GM20431 (cell line): Measurements from ENCODE around the gene FXYD1.
"Not testable (repeated sequence)": the region's sequence is repeated elsewhere in the genome, so short reads cannot be mapped to it uniquely, and the experiment has no call there.

Experiments
- in situ Hi-C: fragments of 300-500 bp; cut with MseI, MboI; formaldehyde crosslinking; loops from one replicate; pipeline ENCODE4 v1.15.0; 2020; ENCODE audit warnings: low sequenced_read_pairs; ENCODE audit not compliant: unreplicated experiment

Gene FXYD1

GRCh38 chr19:35123573-35123972 lies 15.1 kb upstream of the FXYD1 start:
- in situ Hi-C loops, result no loop called here

DNA sequence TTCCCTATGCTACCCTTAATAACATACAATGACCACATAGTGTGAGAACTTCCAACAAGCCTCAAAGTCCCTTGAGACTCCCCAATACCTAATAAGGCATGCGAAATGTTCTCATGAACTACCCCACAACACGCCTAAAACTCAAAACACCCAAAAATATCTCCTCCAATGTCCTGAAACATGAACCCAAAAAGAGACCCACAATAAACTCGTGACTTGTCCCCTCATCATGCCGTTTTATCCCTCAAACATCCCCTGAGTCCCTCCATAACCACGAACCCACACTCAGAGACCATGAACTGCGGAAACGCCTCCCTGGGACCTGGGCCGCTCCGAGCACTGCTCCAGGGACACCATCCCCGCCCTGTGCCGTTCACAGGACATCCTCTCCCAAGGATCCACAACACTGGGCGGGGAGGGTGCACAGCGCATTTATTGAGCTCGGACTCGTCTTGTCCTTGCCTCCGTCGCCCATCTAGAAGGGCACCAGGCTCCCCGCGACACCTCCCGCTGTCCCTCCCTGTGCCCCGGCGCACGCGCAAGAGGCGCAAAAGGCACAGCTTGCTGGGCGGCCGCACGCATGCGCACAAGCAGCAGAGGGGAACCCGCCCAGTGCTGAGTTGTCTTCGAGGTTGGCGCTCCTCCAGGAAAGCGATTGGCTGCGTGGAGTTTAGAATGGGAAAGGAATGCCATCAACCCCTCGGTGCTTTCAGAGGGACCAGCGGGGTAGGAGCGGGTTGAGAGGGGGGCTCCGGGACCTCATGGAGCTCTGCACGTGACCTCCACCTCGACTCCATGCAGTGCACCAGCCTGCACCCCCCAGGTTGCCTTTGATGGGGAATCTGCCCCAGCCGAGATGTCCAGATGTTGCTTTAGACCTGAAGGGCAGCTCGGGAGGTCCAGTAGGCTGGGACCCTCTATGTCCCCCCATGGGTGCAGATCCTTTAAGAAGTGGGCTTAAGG lies 14.2 kb upstream of the FXYD1 start:
- in situ Hi-C loops, result no loop called here

GRCh38 chr19:35125270-35125717 lies 13.3 kb upstream of the FXYD1 start:
- in situ Hi-C loops, result no loop called here

- in situ Hi-C loops, result no loop called here
Observed at GRCh38 chr19:35125749-35126623, 12.6 kb upstream of the FXYD1 start.

GRCh38 chr19:35126624-35126959 lies 12.0 kb upstream of the FXYD1 start:
- in situ Hi-C loops, result no loop called here

DNA sequence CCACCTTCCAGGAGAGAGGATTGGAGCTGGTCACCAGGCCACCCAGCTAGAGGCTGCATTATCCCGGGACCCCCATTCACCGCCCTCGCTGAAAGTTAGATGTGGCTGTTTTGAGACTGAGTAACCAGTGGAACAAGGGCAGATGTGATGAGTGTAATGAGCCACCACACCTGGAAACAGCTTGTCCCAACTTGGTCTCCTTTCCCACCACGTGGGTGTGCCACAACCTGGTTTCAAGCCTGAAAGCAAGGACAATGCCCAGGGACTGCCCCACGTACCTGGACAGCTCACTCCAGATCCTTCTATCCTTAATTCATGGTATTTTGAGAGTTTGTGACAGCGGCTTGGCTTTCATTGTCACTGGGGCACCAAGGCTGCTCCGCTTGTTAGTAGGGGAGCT lies 10.8 kb upstream of the FXYD1 start:
- in situ Hi-C loops, result no loop called here

DNA sequence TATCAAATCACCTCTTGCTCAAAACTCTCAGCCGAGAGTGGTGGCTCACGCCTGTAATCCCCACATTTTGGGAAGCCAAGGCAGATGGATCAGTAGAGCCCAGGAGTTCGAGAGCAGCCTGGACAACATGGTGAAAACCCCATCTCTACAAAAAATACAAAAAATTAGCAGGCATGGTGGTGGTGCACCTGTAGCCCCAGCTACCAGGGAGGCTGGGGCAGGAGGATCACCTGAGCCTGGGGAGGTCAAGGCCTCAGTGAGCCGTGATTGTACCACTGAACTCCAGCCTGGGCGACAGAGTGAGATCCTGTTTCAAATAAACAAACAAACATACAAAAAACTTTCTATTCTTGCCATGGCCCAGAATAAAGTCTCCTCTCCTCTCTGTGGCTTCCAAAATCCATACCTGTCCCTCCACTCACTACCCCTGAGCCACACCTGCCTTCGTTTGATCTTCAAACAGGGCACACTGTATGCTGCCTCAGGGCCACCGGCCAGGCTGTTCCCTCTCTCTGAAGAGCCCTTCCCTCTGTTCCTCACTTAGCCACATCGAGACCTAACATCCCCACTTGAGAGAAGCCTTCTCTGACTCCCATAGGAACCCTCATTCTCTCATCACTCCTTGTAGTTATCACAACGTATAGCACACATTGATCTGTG lies 10.1 kb upstream of the FXYD1 start:
- in situ Hi-C loops, result no loop called here

- in situ Hi-C loops, result not testable (repeated sequence)
Observed at GRCh38 chr19:35129724-35130274, 8.8 kb upstream of the FXYD1 start.

DNA sequence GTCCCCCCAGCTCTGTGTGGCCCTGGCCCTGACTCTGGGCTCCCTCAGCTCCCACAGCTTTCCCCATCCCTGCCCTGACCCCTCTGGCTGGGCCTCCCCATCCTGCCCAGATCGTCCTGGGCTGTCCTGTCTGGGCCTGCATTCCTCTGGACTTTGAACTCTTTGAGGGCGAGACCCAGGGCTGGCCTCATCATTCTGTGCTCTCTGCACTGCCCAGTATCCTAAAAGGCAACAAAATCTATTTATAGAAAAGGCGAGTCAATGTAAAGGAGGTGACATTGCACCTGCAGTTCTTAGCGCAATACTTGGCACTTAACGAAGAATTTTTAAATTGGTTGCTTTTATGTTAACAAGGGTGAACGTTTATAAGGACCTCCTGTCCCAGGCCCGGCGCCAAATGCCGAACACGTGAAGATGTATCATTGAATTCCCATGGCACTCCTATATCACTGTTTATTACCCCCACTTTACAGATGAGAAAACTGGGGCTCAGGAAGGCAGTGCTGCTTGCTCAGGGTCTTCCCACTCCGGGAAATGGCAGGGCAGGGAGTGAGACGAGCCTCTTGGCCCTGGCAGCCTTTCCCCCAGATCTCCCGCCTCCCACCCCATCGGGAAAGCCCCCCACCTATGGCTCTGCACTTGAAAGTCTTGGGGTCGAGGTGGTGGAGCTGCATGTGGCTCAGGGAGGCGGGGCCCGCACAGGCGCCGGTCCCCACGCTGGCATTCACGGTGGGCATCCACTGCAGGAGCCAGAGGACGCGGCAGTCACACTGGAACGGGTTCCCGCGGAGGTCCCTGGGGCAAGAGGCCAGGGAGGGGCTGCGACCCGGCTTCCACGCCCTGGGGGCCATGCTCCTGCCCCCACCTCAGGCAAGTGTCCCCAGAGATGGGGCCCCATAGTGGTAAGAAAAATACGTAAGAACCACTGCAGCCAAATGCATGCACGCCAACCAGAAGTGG lies 7.6 kb upstream of the FXYD1 start:
- in situ Hi-C loops, result no loop called here

DNA sequence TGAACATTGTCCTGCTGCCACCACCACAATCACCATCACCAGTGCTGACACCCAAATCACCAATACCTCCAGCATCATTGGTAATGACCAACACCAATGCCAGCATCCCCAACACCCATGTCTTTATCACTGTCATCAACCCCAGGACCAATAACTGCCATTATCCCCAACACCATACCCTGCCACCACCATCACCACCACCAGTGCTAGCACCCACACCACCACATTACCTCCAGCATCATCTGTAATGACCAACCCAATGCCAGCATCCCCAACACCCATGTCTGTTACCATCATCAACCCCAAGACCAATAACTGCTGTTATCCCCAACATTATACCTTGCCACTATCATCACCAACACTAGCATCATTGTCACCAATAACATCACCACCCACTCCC lies 6.4 kb upstream of the FXYD1 start:
- in situ Hi-C loops, result no loop called here

- in situ Hi-C loops, result no loop called here
Observed at GRCh38 chr19:35133826-35134225, 4.8 kb upstream of the FXYD1 start.

GRCh38 chr19:35134601-35135242 lies 3.9 kb upstream of the FXYD1 start, which contains the start of gene LGI4:
LGI4 (minus strand) TSS chr19:35135059; CDS start chr19:35134680, 379 bp downstream.
- in situ Hi-C loops, result no loop called here

DNA sequence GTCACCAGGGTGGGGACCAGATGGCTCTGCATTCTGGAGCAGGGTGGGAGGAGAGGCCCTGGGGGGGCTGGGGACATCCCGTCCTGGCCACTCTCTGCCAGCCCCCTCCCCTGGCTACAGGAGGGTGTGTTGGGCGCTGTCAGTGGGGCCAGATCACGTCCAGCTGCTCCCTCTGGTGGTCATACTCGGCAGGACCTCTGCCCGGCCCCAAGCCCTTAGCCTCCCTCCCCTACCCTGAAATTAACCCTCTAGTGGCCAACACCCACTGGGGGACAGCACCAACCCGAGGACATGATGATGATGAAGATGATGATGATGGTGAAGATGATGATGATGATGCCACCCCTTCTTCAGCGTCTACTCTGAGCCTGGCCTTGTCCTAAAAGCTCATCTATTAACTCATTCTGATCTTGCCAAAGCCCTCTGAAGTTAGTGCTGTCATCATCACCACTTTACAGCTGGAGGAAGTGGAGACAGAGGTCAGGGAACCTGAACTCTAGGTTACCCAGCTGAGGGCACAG lies 3.2 kb upstream of the FXYD1 start:
- in situ Hi-C loops, result no loop called here

GRCh38 chr19:35136231-35136630 lies 2.4 kb upstream of the FXYD1 start:
- in situ Hi-C loops, result no loop called here

DNA sequence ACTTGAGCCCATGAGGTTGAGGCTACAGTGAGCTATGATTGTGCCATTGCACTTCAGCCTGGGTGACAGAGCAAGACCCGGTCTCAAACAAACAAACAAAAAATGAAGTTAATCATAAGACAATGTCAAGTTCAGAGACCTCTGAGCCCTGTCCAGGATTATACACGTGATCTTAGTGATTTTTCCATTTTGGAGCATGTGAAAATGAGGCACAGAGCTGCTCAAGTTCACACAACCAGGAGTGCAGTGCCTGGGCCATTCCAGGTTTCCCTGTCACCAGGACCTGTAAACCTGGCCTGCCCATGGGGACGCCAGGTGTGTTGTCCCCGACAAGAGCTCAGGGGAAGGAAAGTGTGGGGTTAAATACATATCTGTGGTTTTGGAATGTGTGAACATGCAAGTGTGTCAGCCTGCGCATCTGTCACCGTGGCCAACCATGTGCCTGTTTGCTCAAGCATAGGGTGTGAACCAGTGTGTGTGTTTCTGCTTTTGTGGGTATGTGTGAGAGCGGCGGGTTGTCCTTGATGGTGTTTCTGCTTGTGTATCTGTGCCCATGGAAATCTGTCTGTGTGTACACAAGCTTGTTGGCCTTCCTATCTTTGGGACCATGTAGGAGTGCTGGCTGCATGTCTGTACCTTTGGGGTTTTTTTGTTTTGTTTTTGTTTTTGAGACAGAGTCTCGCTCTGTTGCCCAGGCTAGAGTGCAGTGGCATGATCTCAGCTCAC lies 1.5 kb upstream of the FXYD1 start:
- in situ Hi-C loops, result no loop called here

DNA sequence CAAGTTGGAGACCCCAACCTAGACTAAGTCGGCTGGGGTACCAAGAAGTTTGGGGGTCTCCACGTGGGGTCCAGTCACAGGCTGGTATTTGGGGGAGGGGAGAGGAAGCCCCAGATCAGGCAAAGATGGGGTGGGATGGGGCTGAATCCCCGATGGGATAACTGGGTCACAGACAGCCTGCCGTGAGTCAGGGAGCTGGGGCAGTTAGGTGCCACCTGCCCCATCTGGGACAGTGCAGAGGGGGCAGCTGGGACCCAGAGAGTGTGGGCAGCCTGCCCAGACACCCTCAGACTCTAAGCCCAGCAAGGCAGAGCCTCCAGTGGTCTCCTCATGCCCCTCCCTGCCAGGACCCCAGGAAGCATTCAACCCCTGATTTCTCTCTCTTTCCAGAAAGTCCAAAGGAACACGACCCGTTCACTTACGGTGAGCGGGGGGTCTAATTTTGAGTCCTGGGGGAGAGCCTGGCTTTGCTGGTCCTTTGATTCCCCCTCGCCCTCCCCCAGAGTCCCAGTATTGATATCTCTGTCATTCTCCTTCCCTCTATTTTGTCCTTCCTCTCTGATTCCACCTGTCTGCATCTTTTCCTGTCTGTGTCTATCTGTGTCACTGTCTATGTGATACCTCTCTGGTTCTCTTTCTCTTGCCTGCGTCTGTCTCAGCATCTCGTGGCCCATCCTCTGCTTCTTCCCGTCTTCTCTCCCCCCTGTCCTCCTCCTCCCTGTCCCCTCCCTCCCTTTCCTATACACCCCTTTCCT lies 1.8 kb downstream of the FXYD1 start:
- in situ Hi-C loops, result no loop called here
